Central memory CD4-positive, alpha-beta T cell (primary cell): Measurements from ENCODE around the gene CSNK1E.

Experiments used
- DNase-seq: peaks from one replicate; pipeline ENCODE4 v3.0.0; 2022

Gene CSNK1E

DNA sequence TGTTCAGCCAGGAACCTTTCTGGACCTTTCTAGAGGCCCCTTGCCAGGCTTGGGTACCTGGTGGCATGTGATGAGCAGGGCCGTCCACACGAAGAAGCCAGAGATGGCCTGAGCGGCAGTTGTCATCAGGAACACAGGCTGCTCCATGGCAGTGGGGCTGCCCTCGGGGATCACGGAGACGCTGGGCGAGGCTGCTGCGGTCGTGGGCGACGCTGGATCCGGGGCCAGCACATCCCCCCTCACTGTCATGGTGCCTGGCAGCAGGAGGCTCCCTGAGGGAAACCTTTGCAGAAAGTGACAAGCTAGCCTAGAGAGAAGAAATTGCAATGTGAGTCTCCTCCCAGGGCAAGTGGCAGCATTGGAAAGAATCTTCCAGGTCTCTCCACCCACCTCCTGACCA lies 69.5 kb downstream of the CSNK1E start:
- no peak for DNase-seq

DNA sequence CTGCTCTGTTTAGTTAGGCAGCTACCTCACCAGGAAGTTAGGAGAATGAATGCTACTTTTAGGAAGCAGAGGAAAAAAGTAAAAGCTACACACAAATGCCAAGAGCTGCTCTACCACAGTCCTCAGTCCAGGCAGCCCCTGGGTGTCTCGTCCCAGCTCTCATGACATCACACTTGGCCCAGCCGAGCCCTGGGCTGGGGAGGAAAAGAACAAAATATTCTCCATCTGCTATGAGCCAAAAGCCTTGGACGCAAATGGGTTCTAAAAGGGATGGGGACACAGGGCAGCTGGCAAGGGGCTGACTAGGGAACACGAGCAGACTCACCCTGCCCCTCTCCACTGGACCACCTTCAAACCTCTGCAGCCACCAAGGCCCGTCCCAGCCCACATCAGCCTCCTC lies 70.5 kb downstream of the CSNK1E start:
- DNase-seq = no peak

DNA sequence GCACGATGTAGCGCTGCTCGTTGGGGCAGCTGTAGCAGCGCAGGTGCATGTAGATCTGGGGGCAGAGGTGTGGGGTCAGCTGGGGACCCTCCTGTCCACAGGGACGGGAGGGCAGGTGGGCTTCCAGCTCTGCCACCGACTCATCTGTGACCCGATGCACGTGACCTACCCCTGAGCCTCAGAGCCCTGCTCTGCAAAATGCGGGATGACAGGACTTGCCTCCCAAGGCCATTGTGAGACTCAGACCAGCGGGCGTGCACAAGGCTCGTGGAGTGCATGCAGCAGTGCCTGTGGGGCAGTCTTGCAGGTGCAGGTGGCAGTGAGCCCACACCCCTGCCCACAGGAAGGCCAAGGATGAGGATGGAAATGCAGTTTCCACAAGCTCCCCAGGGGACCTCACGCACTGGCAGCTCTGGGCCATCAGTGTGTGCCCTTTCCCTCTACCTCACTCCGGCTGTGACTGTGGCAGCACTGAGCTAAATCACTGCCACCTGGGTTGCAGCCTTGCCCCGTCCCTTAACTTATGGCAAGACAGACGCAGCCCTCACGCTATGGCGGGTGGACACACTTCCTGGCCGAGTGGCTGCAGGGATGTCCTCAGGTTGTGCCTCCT lies 71.1 kb downstream of the CSNK1E start:
- DNase-seq = no peak

DNA sequence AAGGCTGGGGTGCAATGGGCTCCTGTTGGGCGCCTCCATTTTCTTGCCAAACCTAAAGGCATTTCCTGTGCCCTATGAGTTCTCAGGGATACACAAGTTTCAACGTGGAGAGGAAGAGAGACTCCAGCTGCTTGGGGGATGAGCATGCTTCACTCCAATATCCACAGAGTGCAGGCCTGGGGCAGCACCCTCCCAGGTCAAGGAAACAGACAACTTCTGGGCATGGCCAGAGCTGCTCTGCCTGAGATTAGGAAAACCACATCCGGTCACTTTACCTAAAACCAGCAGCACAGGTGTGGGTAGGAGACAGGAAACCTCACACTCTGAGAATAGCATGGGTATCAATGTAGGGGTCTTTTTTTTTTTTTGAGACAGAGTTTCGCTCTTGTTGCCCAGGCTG lies 73.1 kb downstream of the CSNK1E start:
- DNase-seq = no peak

DNA sequence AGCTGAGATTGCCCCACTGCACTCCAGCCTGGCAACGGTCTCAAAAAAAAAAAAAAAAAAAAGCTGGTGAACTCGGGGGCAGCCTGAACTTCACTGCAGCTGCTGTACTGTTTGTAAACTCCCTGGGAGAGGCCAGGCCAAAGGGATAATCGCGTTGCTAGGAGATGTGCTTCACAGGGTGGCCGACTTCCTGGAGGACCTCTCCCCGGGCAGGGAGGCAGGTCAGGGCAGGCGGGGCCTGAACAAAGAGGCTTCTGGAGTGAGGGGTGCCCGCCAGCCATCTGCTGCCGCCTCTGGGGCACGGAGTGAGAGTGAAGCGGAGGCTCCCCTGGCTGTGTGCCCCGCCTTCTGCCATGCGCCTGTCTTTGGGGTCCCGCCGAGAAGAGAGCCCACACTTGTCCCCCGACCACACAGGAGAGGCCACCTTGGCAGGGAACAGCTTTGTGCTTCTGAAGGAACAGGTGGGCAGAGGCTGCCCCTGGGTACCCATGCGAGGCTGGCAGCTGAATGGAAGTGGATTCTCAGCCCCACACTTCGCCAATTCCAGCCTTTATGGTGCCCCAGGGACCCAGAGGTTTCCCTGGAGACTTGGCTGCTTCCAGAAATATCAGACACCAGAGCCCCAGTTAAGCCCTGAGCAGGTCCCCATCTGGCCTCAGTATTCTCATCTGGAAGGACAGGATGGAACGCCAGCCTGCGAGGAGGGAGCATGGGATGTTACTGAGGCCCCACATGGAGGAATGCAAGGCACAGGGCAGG lies 74.0 kb downstream of the CSNK1E start:
- DNase-seq = no peak

DNA sequence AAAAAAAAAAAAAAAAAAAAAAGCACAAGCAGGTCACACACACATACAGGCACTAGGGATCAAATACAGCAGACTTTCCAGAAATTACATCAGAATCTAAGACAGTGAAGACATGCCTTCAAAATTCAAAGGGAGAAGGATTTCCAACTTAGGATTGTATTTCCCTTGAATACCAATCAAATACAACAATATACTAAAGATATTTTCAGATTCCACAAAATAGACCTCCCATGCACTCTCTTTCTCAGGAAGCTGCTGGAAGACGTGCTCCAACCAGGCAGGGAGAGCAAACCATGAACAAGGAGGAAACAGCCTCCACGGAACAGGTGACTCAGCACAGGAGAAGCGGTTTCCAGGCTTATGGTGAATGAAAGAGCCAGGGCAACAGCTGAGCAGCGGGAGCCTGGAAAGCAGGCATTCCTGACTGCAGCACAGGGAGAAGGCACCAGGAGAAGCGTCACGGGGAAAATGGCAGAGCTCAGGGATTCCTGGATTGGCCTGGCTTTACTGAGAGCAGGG lies 76.4 kb downstream of the CSNK1E start:
- no peak for DNase-seq
